Activated CD8-positive, alpha-beta memory T cell treated with anti-CD3 and anti-CD28 coated beads, Interleukin-2, amount 10 ng/mL, durations not matched to agents 7 days and 5 days (primary cell): ENCODE measurements around the gene CLNS1A. TPM values are rescaled to one million over a fixed set of nuclear protein-coding genes. Genes with fewer than 3 reads are reported as not detected.

Source experiments
- ATAC-seq: fragments of 150-1000 bp; cut with Tn5 transposase; one replicate; pipeline ENCODE4 v1.10.0; 2021; ENCODE audit warnings: moderate library complexity
- CTCF ChIA-PET: fragments of 350-600 bp; sonication (Branson Sonifier 250); formaldehyde crosslinking; loops from one replicate; lab custom pipeline; 2021; ENCODE audit warnings: antibody characterized with exemption; lab: Charles Lee
- DNase-seq: peaks from one replicate; pipeline ENCODE4 v3.0.0-alpha.2; 2020
- H3K27ac Mint-ChIP-seq: one replicate; pipeline ENCODE4 v1.8.0; 2021; ENCODE audit warnings: mild to moderate bottlenecking, mixed read lengths
- H3K27me3 Mint-ChIP-seq: one replicate; pipeline ENCODE4 v1.8.0; 2021; ENCODE audit warnings: mixed read lengths
- H3K36me3 Mint-ChIP-seq: one replicate; pipeline ENCODE4 v1.8.0; 2021; ENCODE audit warnings: mild to moderate bottlenecking, mixed read lengths
- H3K4me1 Mint-ChIP-seq: one replicate; pipeline ENCODE4 v1.8.0; 2021; ENCODE audit warnings: mixed read lengths
- H3K4me3 Mint-ChIP-seq: one replicate; pipeline ENCODE4 v1.8.0; 2021; ENCODE audit warnings: mild to moderate bottlenecking, moderate library complexity, mixed read lengths
- H3K9me3 Mint-ChIP-seq: one replicate; pipeline ENCODE4 v1.8.0; 2022; ENCODE audit warnings: low read depth, mixed read lengths
- total RNA-seq, 2 experiments: library from RNA; stranded (reverse); gene quantifications; one replicate each; pipeline ENCODE4 v1.2.3, GENCODE V29; 2021

Gene CLNS1A
- 100 to 1,000 TPM in 1 of 2 experiments, 10 to 100 TPM in 1; 89.4 to 113 TPM for total RNA-seq

- H3K36me3 Mint-ChIP-seq, result peaks cover 22% of the 10 kb centered on the region
- DNase-seq, result peak; percentile 89
- H3K4me3 Mint-ChIP-seq, result peak within 1 kb of the TSS; percentile 97
- no peaks in the 10 kb centered on the region for H3K27me3 Mint-ChIP-seq
- CTCF ChIA-PET, result no interaction called here
- H3K4me1 Mint-ChIP-seq, result peaks cover 41% of the 10 kb centered on the region
- ATAC-seq, result peak; percentile 100
- peaks cover 2% of the 10 kb centered on the region for H3K9me3 Mint-ChIP-seq
- peak within 1 kb of the TSS; percentile 90 for H3K27ac Mint-ChIP-seq
These were observed at the start of gene CLNS1A for GRCh38 chr11:77637345-77638165. Gene CLNS1A (minus strand): TSS chr11:77637794. CDS start chr11:77637714, 80 bp downstream.

GRCh38 chr11:77687088-77687487 lies 49.5 kb upstream of the CLNS1A start:
- Mint-ChIP-seq H3K27ac (no peak overlapping the region), H3K9me3 (no peaks in the 10 kb centered on the region), H3K36me3 (peaks cover 34% of the 10 kb centered on the region), H3K27me3 (no peaks in the 10 kb centered on the region), H3K4me3 (no peak overlapping the region), H3K4me1 (no peaks in the 10 kb centered on the region)
- no peak for DNase-seq
- no peak for ATAC-seq
- CTCF ChIA-PET, result interaction anchor here (1.0 kb wide), 1 partner anchor 19 kb away, joined by 3 read pairs; no protein-coding TSS in a partner anchor

- no peak for ATAC-seq
- CTCF ChIA-PET, result no interaction called here
These were observed 39.5 kb upstream of the CLNS1A start for GRCh38 chr11:77677138-77677537.

GRCh38 chr11:77672264-77672663 lies 34.7 kb upstream of the CLNS1A start:
- DNase-seq (no peak), ATAC-seq (no peak)
- Mint-ChIP-seq H3K27ac (no peak overlapping the region), H3K9me3 (no peaks in the 10 kb centered on the region), H3K27me3 (no peaks in the 10 kb centered on the region), H3K4me1 (no peaks in the 10 kb centered on the region), H3K4me3 (no peak overlapping the region), H3K36me3 (peaks cover 63% of the 10 kb centered on the region)
- CTCF ChIA-PET, result interaction anchor here (1.5 kb wide), 1 partner anchor 374 kb away, joined by 3 read pairs; no protein-coding TSS in a partner anchor

More at GRCh38 chr11:77677138-77677537, 39.5 kb upstream of the CLNS1A start:
- Mint-ChIP-seq H3K36me3 (peaks cover 46% of the 10 kb centered on the region), H3K9me3 (no peaks in the 10 kb centered on the region), H3K27me3 (no peaks in the 10 kb centered on the region), H3K27ac (no peak overlapping the region), H3K4me3 (no peak overlapping the region), H3K4me1 (no peaks in the 10 kb centered on the region)
- DNase-seq, result no peak

GRCh38 chr11:77669848-77670511 lies 32.4 kb upstream of the CLNS1A start:
- H3K4me1 Mint-ChIP-seq, result no peaks in the 10 kb centered on the region
- no peaks in the 10 kb centered on the region for H3K27me3 Mint-ChIP-seq
- DNase-seq (no peak), ATAC-seq (no peak)
- CTCF ChIA-PET, result no interaction called here
- no peak overlapping the region for H3K27ac Mint-ChIP-seq
- peaks cover 58% of the 10 kb centered on the region for H3K36me3 Mint-ChIP-seq
- H3K4me3 Mint-ChIP-seq, result no peak overlapping the region
- H3K9me3 Mint-ChIP-seq, result no peaks in the 10 kb centered on the region

GRCh38 chr11:77668760-77669159 lies 31.2 kb upstream of the CLNS1A start:
- Mint-ChIP-seq H3K36me3 (peaks cover 52% of the 10 kb centered on the region), H3K27ac (no peak overlapping the region), H3K4me3 (no peak overlapping the region), H3K27me3 (no peaks in the 10 kb centered on the region), H3K4me1 (no peaks in the 10 kb centered on the region), H3K9me3 (no peaks in the 10 kb centered on the region)
- ATAC-seq (no peak), DNase-seq (no peak)
- CTCF ChIA-PET, result no interaction called here

GRCh38 chr11:77665240-77665965 lies 27.8 kb upstream of the CLNS1A start:
- H3K4me3 Mint-ChIP-seq, result no peak overlapping the region
- no peaks in the 10 kb centered on the region for H3K27me3 Mint-ChIP-seq
- H3K9me3 Mint-ChIP-seq, result no peaks in the 10 kb centered on the region
- CTCF ChIA-PET, result no interaction called here
- no peaks in the 10 kb centered on the region for H3K4me1 Mint-ChIP-seq
- no peak overlapping the region for H3K27ac Mint-ChIP-seq
- DNase-seq (no peak), ATAC-seq (no peak)
- H3K36me3 Mint-ChIP-seq, result peaks cover 34% of the 10 kb centered on the region

- Mint-ChIP-seq H3K27me3 (no peaks in the 10 kb centered on the region), H3K4me3 (no peak overlapping the region), H3K4me1 (no peaks in the 10 kb centered on the region), H3K36me3 (peaks cover 11% of the 10 kb centered on the region), H3K9me3 (no peaks in the 10 kb centered on the region), H3K27ac (no peak overlapping the region)
- CTCF ChIA-PET, result interaction anchor here (0.9 to 1.3 kb wide), 2 partner anchors 13 to 27 kb away, joined by 3 to 4 read pairs; no protein-coding TSS in a partner anchor
- DNase-seq (no peak), ATAC-seq (no peak)
These were observed 24.1 kb upstream of the CLNS1A start for GRCh38 chr11:77661670-77662069.

- H3K27me3 Mint-ChIP-seq, result no peaks in the 10 kb centered on the region
- ATAC-seq, result no peak
- H3K4me1 Mint-ChIP-seq, result no peaks in the 10 kb centered on the region
- no peaks in the 10 kb centered on the region for H3K9me3 Mint-ChIP-seq
- DNase-seq, result no peak
- no peak overlapping the region for H3K27ac Mint-ChIP-seq
- H3K36me3 Mint-ChIP-seq, result peaks cover 7% of the 10 kb centered on the region
- CTCF ChIA-PET, result interaction anchor here (1.3 kb wide), 1 partner anchor 27 kb away, joined by 4 read pairs; no protein-coding TSS in a partner anchor
- H3K4me3 Mint-ChIP-seq, result no peak overlapping the region
These were observed 23.4 kb upstream of the CLNS1A start for GRCh38 chr11:77660947-77661346.

GRCh38 chr11:77658213-77659013 lies 20.8 kb upstream of the CLNS1A start:
- Mint-ChIP-seq H3K27ac (no peak overlapping the region), H3K27me3 (no peaks in the 10 kb centered on the region), H3K36me3 (no peaks in the 10 kb centered on the region), H3K4me1 (no peaks in the 10 kb centered on the region), H3K4me3 (no peak overlapping the region), H3K9me3 (no peaks in the 10 kb centered on the region)
- ATAC-seq (no peak), DNase-seq (no peak)
- CTCF ChIA-PET, result interaction anchor here (0.7 kb wide), 1 partner anchor 139 kb away, joined by 3 read pairs; no protein-coding TSS in a partner anchor

- DNase-seq (no peak), ATAC-seq (no peak)
- no peak overlapping the region for H3K4me3 Mint-ChIP-seq
- H3K4me1 Mint-ChIP-seq, result no peaks in the 10 kb centered on the region
- no peaks in the 10 kb centered on the region for H3K27me3 Mint-ChIP-seq
- H3K36me3 Mint-ChIP-seq, result no peaks in the 10 kb centered on the region
- no peak overlapping the region for H3K27ac Mint-ChIP-seq
- no peaks in the 10 kb centered on the region for H3K9me3 Mint-ChIP-seq
- CTCF ChIA-PET, result no interaction called here
These were observed 18.8 kb upstream of the CLNS1A start for GRCh38 chr11:77656362-77656761.

GRCh38 chr11:77654770-77655434 lies 17.3 kb upstream of the CLNS1A start:
- Mint-ChIP-seq H3K4me3 (no peak overlapping the region), H3K27me3 (no peaks in the 10 kb centered on the region), H3K27ac (no peak overlapping the region), H3K4me1 (no peaks in the 10 kb centered on the region), H3K9me3 (no peaks in the 10 kb centered on the region), H3K36me3 (no peaks in the 10 kb centered on the region)
- no peak for ATAC-seq
- no peak for DNase-seq
- CTCF ChIA-PET, result no interaction called here
